Panc1 (cell line): ENCODE results near the gene FMNL3.

ENCODE experiments used
- POLR2AphosphoS5 ChIP-seq: IDR thresholded peaks from 2 replicates; pipeline ENCODE4 v1.6.1; 2012; ENCODE audit warnings: mild to moderate bottlenecking, low read depth, low read length, moderate library complexity
- TF ChIP-seq, protein P1 (sequence below): fragments of 450-650 bp; IDR thresholded peaks from 2 replicates; pipeline ENCODE4 v1.5.1; 2017; ENCODE audit warnings: mild to moderate bottlenecking

DNA sequence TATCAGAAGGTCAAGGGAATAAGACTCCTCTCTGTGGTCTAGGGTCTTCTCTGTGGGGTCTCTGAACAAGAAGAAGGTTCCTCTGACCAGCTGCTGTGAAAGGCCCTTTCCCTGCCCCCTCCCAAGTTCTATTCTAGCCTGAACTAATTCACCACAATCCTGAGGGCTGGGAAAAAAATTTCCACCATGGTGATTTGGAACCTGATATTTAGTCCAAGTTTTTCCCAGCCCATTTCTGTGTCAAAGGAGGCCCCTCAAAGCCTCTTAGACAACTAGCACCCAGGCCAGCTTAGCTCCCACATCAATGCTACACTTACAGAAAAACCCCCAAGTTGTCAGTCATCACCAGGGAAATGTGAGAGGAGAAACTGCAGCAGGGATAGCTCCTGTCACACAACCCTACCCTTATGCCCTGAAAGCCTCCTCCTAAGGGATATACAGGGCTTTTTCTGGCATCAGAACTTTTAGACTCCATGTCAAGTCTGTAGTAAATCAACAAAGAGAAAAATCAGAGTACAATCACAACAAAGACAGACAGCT lies 4.5 kb downstream of the FMNL3 start:
- TF ChIP-seq POLR2AphosphoS5: no peak
- TF ChIP-seq, protein P1, sequence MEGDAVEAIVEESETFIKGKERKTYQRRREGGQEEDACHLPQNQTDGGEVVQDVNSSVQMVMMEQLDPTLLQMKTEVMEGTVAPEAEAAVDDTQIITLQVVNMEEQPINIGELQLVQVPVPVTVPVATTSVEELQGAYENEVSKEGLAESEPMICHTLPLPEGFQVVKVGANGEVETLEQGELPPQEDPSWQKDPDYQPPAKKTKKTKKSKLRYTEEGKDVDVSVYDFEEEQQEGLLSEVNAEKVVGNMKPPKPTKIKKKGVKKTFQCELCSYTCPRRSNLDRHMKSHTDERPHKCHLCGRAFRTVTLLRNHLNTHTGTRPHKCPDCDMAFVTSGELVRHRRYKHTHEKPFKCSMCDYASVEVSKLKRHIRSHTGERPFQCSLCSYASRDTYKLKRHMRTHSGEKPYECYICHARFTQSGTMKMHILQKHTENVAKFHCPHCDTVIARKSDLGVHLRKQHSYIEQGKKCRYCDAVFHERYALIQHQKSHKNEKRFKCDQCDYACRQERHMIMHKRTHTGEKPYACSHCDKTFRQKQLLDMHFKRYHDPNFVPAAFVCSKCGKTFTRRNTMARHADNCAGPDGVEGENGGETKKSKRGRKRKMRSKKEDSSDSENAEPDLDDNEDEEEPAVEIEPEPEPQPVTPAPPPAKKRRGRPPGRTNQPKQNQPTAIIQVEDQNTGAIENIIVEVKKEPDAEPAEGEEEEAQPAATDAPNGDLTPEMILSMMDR: no peak
